Kidney (tissue), 14 donors: Measurements from ENCODE around the gene CCDC28A. TPM values are rescaled to one million over a fixed set of nuclear protein-coding genes. Genes with fewer than 3 reads are reported as not detected.

Experiments
- DNase-seq, 5 donors: peaks; one replicate each; pipeline ENCODE4 v3.0.0-alpha.2; 2013 to 2020
- FAIRE-seq: peaks from 2 replicates; lab custom pipeline; 2012; peaks lifted over from hg19 to GRCh38; lab: Jason Lieb, UNC
- H3K27ac ChIP-seq, 2 donors: one replicate each; pipeline ENCODE4 v1.7.0; 2013; ENCODE audit warnings: low read depth in 2 of 2, low read length in 2 of 2, inconsistent platforms in 1 of 2
- H3K27me3 ChIP-seq: one replicate; pipeline ENCODE4 v1.7.1; 2013; ENCODE audit warnings: low read length, inconsistent platforms; ENCODE audit not compliant: control insufficient read depth, insufficient read depth
- H3K36me3 ChIP-seq, 3 donors: one replicate each; pipeline versions ENCODE4 v1.7.0 to v1.7.1; 2013; ENCODE audit warnings: low read length in 3 of 3, control low read depth in 1 of 3, inconsistent platforms in 1 of 3; ENCODE audit not compliant: insufficient read depth in 3 of 3, control insufficient read depth in 2 of 3
- H3K4me1 ChIP-seq, 3 donors: one replicate each; pipeline versions ENCODE4 v1.7.0 to v1.7.1; 2013; ENCODE audit warnings: low read length in 3 of 3, inconsistent platforms in 1 of 3, low read depth in 1 of 3; ENCODE audit not compliant: control insufficient read depth in 2 of 3, insufficient read depth in 2 of 3
- H3K4me3 ChIP-seq, 3 donors: one replicate each; pipeline versions ENCODE4 v1.7.0 to v1.8.1; 2013; ENCODE audit warnings: low read length in 3 of 3, control low read depth in 1 of 3, inconsistent platforms in 1 of 3
- H3K9ac ChIP-seq, 3 donors: one replicate each; pipeline versions ENCODE4 v1.7.0 to v1.7.1; 2013; ENCODE audit warnings: low read length in 3 of 3, control low read depth in 1 of 3, inconsistent platforms in 1 of 3
- H3K9me3 ChIP-seq, 3 donors: one replicate each; pipeline versions ENCODE4 v1.7.0 to v1.7.1; 2013; ENCODE audit warnings: low read length in 3 of 3, control low read depth in 1 of 3, inconsistent platforms in 1 of 3; ENCODE audit not compliant: control insufficient read depth in 2 of 3, insufficient read depth in 1 of 3
- CTCF ChIP-seq: IDR thresholded peaks from 3 replicates; pipeline ENCODE4 v1.5.1; 2012; ENCODE audit warnings: mild to moderate bottlenecking, moderate library complexity, borderline replicate concordance; ENCODE audit not compliant: insufficient read depth; ENCODE audit errors: extremely low read depth
- intact Hi-C: fragments of 100-400 bp; cut with DNase I; formaldehyde crosslinking; loops from one replicate; pipeline ENCODE4 v1.11.1; 2022
- polyA plus RNA-seq: library from polyadenylated mRNA; stranded (reverse); fragments of 350-450 nt; fragmentation: Illumina TruSeq; extraction: RNeasy Lipid Tissue Mini Kit (QIAGEN cat#74804); gene quantifications from one replicate; pipeline ENCODE4 v1.2.3, GENCODE V29; 2014; ENCODE audit warnings: low read depth, low replicate concordance; ENCODE audit not compliant: insufficient read depth
- total RNA-seq: library from RNA; stranded (reverse); fragmentation: NEBNext Ultra II Directional; extraction: Animal tissue kit (Norgen Biotek cat#: 25700); gene quantifications from one replicate; pipeline ENCODE4 v1.2.1, GENCODE V29; 2021
- donor health status: control.
- donor health status: control.
- donor health status: control.
- donor health status: control.
- donor health status: control.
- donor health status: DM: yes; HTN: yes; CAD: no.
- donor health status: Normal renal cell carcinoma (clear cell type).

Gene CCDC28A
- total and polyA plus RNA-seq, 2 donors from 2014 or later: 30.2 to 70.0 TPM

- no peak for TF ChIP-seq CTCF
- FAIRE-seq (no peak), DNase-seq (peak in 3 of 5 donors; percentile 40 to 78 (median 43))
- Histone ChIP-seq H3K9ac (no peak overlapping the region), H3K27me3 (no peaks in the 10 kb centered on the region), H3K4me3 (no peak overlapping the region), H3K9me3 (no peaks in the 10 kb centered on the region), H3K36me3 (no peaks in the 10 kb centered on the region), H3K4me1 (no peaks in the 10 kb centered on the region), H3K27ac (no peak overlapping the region)
- intact Hi-C loops: no loop called here
Observed at GRCh38 chr6:138833816-138834539, 60.4 kb downstream of the CCDC28A start.

- intact Hi-C loops: no loop called here
- TF ChIP-seq CTCF: no peak
- no peak overlapping the region for H3K9ac ChIP-seq
- H3K4me3 ChIP-seq: no peak overlapping the region
- no peak overlapping the region for H3K27ac ChIP-seq
- no peaks in the 10 kb centered on the region for H3K4me1 ChIP-seq
- no peak for FAIRE-seq
- no peaks in the 10 kb centered on the region for H3K9me3 ChIP-seq
- DNase-seq: peak in 1 of 5 donors; percentile 14
- no peaks in the 10 kb centered on the region for H3K36me3 ChIP-seq
- no peaks in the 10 kb centered on the region for H3K27me3 ChIP-seq
Observed at GRCh38 chr6:138837246-138837645, 63.7 kb downstream of the CCDC28A start.

Other genes starting within 250 kb of the CCDC28A start
- gene ECT2L, start 22.3 kb downstream of the CCDC28A start, total RNA-seq: 0.13 TPM
- not detected for gene ECT2L, start 22.3 kb downstream of the CCDC28A start, polyA plus RNA-seq
- gene REPS1, start 214.5 kb downstream of the CCDC28A start, total RNA-seq: 37.0 TPM
- gene REPS1, start 214.5 kb downstream of the CCDC28A start, polyA plus RNA-seq: 33.4 TPM